ENCODE measurements around the gene UMODL1.

DNA sequence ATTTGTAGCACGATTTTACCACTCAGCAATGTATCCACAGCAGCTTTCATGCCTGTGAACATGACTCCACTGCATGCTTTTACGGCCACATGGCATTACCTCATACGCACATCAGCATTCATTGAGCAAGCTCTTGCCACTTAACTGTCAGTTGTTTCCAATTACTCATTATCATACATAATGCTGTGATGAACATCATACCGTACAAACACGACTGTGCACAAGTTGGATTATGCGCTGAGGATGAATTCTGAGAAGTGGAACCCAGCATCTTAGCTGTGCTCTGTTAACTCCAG lies 9.6 kb downstream of the UMODL1 start:
- TF ChIP-seq CTCF (IDR thresholded peaks at IDR 0.05; ENCODE audit: poor library complexity) (no peak), EZH2 (IDR thresholded peaks at IDR 0.05; ENCODE audit: borderline replicate concordance) (no peak), EZH2phosphoT487 (IDR thresholded peaks at IDR 0.05; ENCODE audit: low read depth, severe bottlenecking, unreplicated experiment) (no peak)
